ENCODE data around the gene ZMYM4.
"Not testable (repeated sequence)": the region's sequence is repeated elsewhere in the genome, so short reads cannot be mapped to it uniquely, and the experiment has no call there.

Gene ZMYM4

GRCh38 chr1:35326246-35326866 is 57.8 kb downstream of the ZMYM4 start:
- DNase-seq (ENCODE audit: low spot score) = no peak

- not testable (repeated sequence) for DNase-seq (ENCODE audit: low spot score)
Measured at GRCh38 chr1:35331618-35332017, 63.1 kb downstream of the ZMYM4 start.

GRCh38 chr1:35334485-35334884 is 66.0 kb downstream of the ZMYM4 start:
- no peak for DNase-seq (ENCODE audit: low spot score)

GRCh38 chr1:35340519-35340918 is 72.0 kb downstream of the ZMYM4 start:
- no peak for DNase-seq (ENCODE audit: low spot score)

GRCh38 chr1:35345439-35345981 is 77.0 kb downstream of the ZMYM4 start:
- DNase-seq (ENCODE audit: low spot score) = no peak

- DNase-seq (ENCODE audit: low spot score) = no peak
Measured at GRCh38 chr1:35350872-35351271, 82.4 kb downstream of the ZMYM4 start.

- DNase-seq (ENCODE audit: low spot score) = no peak
Measured at GRCh38 chr1:35359995-35360394, 91.5 kb downstream of the ZMYM4 start.

GRCh38 chr1:35361638-35362037 is 93.1 kb downstream of the ZMYM4 start:
- no peak for DNase-seq (ENCODE audit: low spot score)

GRCh38 chr1:35364741-35365140 is 96.2 kb downstream of the ZMYM4 start:
- DNase-seq (ENCODE audit: low spot score) = no peak

- no peak for DNase-seq (ENCODE audit: low spot score)
Measured at GRCh38 chr1:35367914-35368313, 99.4 kb downstream of the ZMYM4 start.

- DNase-seq (ENCODE audit: low spot score) = no peak
Measured at GRCh38 chr1:35369922-35370671, 101.6 kb downstream of the ZMYM4 start.

- DNase-seq (ENCODE audit: low spot score) = no peak
Measured at GRCh38 chr1:35371506-35371905, 103.0 kb downstream of the ZMYM4 start.

- no peak for DNase-seq (ENCODE audit: low spot score)
Measured at GRCh38 chr1:35377555-35377954, 109.0 kb downstream of the ZMYM4 start.

- no peak for DNase-seq (ENCODE audit: low spot score)
Measured at GRCh38 chr1:35379317-35380000, 111.0 kb downstream of the ZMYM4 start.

GRCh38 chr1:35380111-35380510 is 111.6 kb downstream of the ZMYM4 start:
- not testable (repeated sequence) for DNase-seq (ENCODE audit: low spot score)

- no peak for DNase-seq (ENCODE audit: low spot score)
Measured at GRCh38 chr1:35382107-35382506, 113.6 kb downstream of the ZMYM4 start.

GRCh38 chr1:35386290-35386689 is 117.8 kb downstream of the ZMYM4 start:
- no peak for DNase-seq (ENCODE audit: low spot score)

- no peak for DNase-seq (ENCODE audit: low spot score)
Measured at GRCh38 chr1:35386959-35387358, 118.5 kb downstream of the ZMYM4 start.

GRCh38 chr1:35390600-35391494 is 122.3 kb downstream of the ZMYM4 start:
- DNase-seq (ENCODE audit: low spot score) = no peak

GRCh38 chr1:35394386-35394785 is 125.9 kb downstream of the ZMYM4 start:
- no peak for DNase-seq (ENCODE audit: low spot score)

- DNase-seq (ENCODE audit: low spot score) = no peak
Measured at GRCh38 chr1:35398739-35399138, 130.2 kb downstream of the ZMYM4 start.

GRCh38 chr1:35401049-35401448 is 132.5 kb downstream of the ZMYM4 start:
- DNase-seq (ENCODE audit: low spot score) = no peak

All from activated CD4-positive, alpha-beta T cell treated with anti-CD3 and anti-CD28 coated beads, Interleukin-2, Interleukin-4, amounts not matched to agents 100 ng/mL and 50 ng/mL, durations not matched to agents 16 hours and 8 hours (primary cell).